Right atrium auricular region (tissue), 2 donors: ENCODE results near the gene WWOX. TPM values are rescaled to one million over a fixed set of nuclear protein-coding genes. Genes with fewer than 3 reads are reported as not detected.
"Not testable (repeated sequence)": the region's sequence is repeated elsewhere in the genome, so short reads cannot be mapped to it uniquely, and the experiment has no call there.

ENCODE experiments used
- DNase-seq: peaks from one replicate; pipeline ENCODE4 v3.0.0-alpha.2; 2019; ENCODE audit warnings: low spot score
- H3K27ac ChIP-seq, 2 donors: fragments of 200-600 bp; sonication (generic); 1 replicate in 1 of 2; 2 replicates in 1 of 2; pipeline ENCODE4 v1.5.1; 2016 to 2019
- H3K27me3 ChIP-seq, 2 donors: fragments of 200-600 bp; sonication (generic); one replicate each; pipeline versions ENCODE4 v1.5.1 to v1.6.0; 2017 to 2019
- H3K36me3 ChIP-seq: fragments of 200-600 bp; sonication (generic); one replicate; pipeline ENCODE4 v1.5.1; 2016
- H3K4me1 ChIP-seq, 2 donors: fragments of 200-600 bp; sonication (generic); one replicate each; pipeline versions ENCODE4 v1.5.1 to v1.6.0; 2017 to 2019
- H3K4me3 ChIP-seq, 2 donors: fragments of 200-600 bp; sonication (generic); 1 replicate in 1 of 2; 2 replicates in 1 of 2; pipeline ENCODE4 v1.5.1; 2017 to 2019; ENCODE audit warnings: mild to moderate bottlenecking in 1 of 2, moderate library complexity in 1 of 2
- H3K9me3 ChIP-seq, 2 donors: fragments of 200-600 bp; sonication (generic); one replicate each; pipeline ENCODE4 v1.5.1; 2019
- CTCF ChIP-seq, 2 donors: fragments of 200-600 bp; sonication (generic); IDR thresholded peaks; one replicate each; pipeline ENCODE4 v1.5.1; 2019; ENCODE audit warnings: antibody characterized with exemption in 2 of 2
- total RNA-seq, 2 donors: library from RNA; depleted of rRNA; stranded (reverse); fragments of >200 nt; gene quantifications; one replicate each; pipeline ENCODE4 v1.1.0, GENCODE V29; 2016

WWOX gene
- total RNA-seq, 2 donors from 2014 or later, result 14.8 to 20.8 TPM

GRCh38 chr16:79250502-79251098 lies 1151.1 kb downstream of the WWOX start:
- Histone ChIP-seq H3K9me3 (no peaks in the 10 kb centered on the region), H3K4me3 (no peak overlapping the region), H3K27me3 (no peaks in the 10 kb centered on the region), H3K27ac (no peak overlapping the region), H3K4me1 (peaks cover 0 to 5% of the 10 kb centered on the region in 2 donors), H3K36me3 (no peaks in the 10 kb centered on the region)
- no peak for DNase-seq
- no peak for TF ChIP-seq CTCF (IDR thresholded peaks at IDR 0.05)

GRCh38 chr16:79253100-79253631 lies 1153.7 kb downstream of the WWOX start:
- peaks cover 0 to 5% of the 10 kb centered on the region in 2 donors for H3K4me1 ChIP-seq
- no peaks in the 10 kb centered on the region for H3K27me3 ChIP-seq
- no peak for DNase-seq

GRCh38 chr16:79257953-79258490 lies 1158.6 kb downstream of the WWOX start:
- DNase-seq, result peak; percentile 48
- no peak overlapping the region for H3K4me3 ChIP-seq
- no peak for TF ChIP-seq CTCF (IDR thresholded peaks at IDR 0.05)
- H3K9me3 ChIP-seq, result no peaks in the 10 kb centered on the region
- no peak overlapping the region for H3K27ac ChIP-seq
- no peaks in the 10 kb centered on the region for H3K36me3 ChIP-seq
- peaks cover 0 to 8% of the 10 kb centered on the region in 2 donors for H3K4me1 ChIP-seq
- H3K27me3 ChIP-seq, result no peaks in the 10 kb centered on the region

More at GRCh38 chr16:79253100-79253631, 1153.7 kb downstream of the WWOX start:
- TF ChIP-seq CTCF (IDR thresholded peaks at IDR 0.05), result no peak
- Histone ChIP-seq H3K36me3 (no peaks in the 10 kb centered on the region), H3K27ac (no peak overlapping the region), H3K9me3 (no peaks in the 10 kb centered on the region), H3K4me3 (no peak overlapping the region)

- not testable (repeated sequence) for H3K4me1 ChIP-seq, H3K27ac ChIP-seq, DNase-seq, H3K27me3 ChIP-seq, H3K9me3 ChIP-seq, H3K36me3 ChIP-seq, H3K4me3 ChIP-seq
Observed at GRCh38 chr16:79260890-79261289, 1161.4 kb downstream of the WWOX start.

- DNase-seq, result no peak
- Histone ChIP-seq H3K27ac (no peak overlapping the region), H3K36me3 (no peaks in the 10 kb centered on the region), H3K4me1 (peaks cover 0 to 8% of the 10 kb centered on the region in 2 donors), H3K9me3 (no peaks in the 10 kb centered on the region), H3K4me3 (no peak overlapping the region), H3K27me3 (no peaks in the 10 kb centered on the region)
- TF ChIP-seq CTCF (IDR thresholded peaks at IDR 0.05), result peak in 1 of 2 donors; percentile 61
Observed at GRCh38 chr16:79261481-79261940, 1162.1 kb downstream of the WWOX start.

- Histone ChIP-seq H3K4me3 (no peak overlapping the region), H3K27me3 (no peaks in the 10 kb centered on the region), H3K36me3 (no peaks in the 10 kb centered on the region), H3K27ac (no peak overlapping the region), H3K4me1 (peaks cover 0 to 8% of the 10 kb centered on the region in 2 donors), H3K9me3 (no peaks in the 10 kb centered on the region)
- no peak for DNase-seq
- no peak for TF ChIP-seq CTCF (IDR thresholded peaks at IDR 0.05)
Observed at GRCh38 chr16:79261944-79262552, 1162.6 kb downstream of the WWOX start.
